HepG2 (cell line): ENCODE results near the gene CFAP73. TPM values are rescaled to one million over a fixed set of nuclear protein-coding genes. Genes with fewer than 3 reads are reported as not detected.

Source experiments
- ERF ChIP-seq: IDR thresholded peaks from 2 replicates; pipeline ENCODE4 v1.6.1; 2018; ENCODE audit warnings: missing biosample characterization, missing genetic modification reagents
- HOMEZ ChIP-seq: IDR thresholded peaks from 2 replicates; pipeline ENCODE4 v1.6.1; 2016; ENCODE audit warnings: low read depth
- MAX ChIP-seq: IDR thresholded peaks from 2 replicates; pipeline ENCODE4 v1.6.1; 2012; ENCODE audit warnings: inconsistent platforms
- RFX3 ChIP-seq: IDR thresholded peaks from 2 replicates; pipeline ENCODE4 v1.6.1; 2016; ENCODE audit warnings: missing biosample characterization, missing genetic modification reagents
- RXRB ChIP-seq: IDR thresholded peaks from 2 replicates; pipeline ENCODE4 v1.6.1; 2016; ENCODE audit warnings: borderline replicate concordance, missing genetic modification reagents, missing compliant biosample characterization
- SMYD3 ChIP-seq: sonication (generic); formaldehyde crosslinking; IDR thresholded peaks from 2 replicates; pipeline ENCODE4 v1.8.1; 2023; ENCODE audit warnings: mild to moderate bottlenecking, missing genetic modification reagents
- SRSF4 ChIP-seq: fragments of 200-400 bp; formaldehyde crosslinking; IDR thresholded peaks from one replicate; pipeline ENCODE4 v1.6.1; 2018; ENCODE audit warnings: mild to moderate bottlenecking, low read depth, low read length, moderate library complexity; ENCODE audit not compliant: poor library complexity, severe bottlenecking
- TBX3 ChIP-seq: fragments of 450-650 bp; IDR thresholded peaks from 2 replicates; pipeline ENCODE4 v1.6.1; 2017; ENCODE audit warnings: antibody characterized with exemption, mild to moderate bottlenecking, inconsistent platforms, borderline replicate concordance
- TCF7L2 ChIP-seq: IDR thresholded peaks from 2 replicates; pipeline ENCODE4 v1.6.1; 2011; ENCODE audit warnings: mild to moderate bottlenecking, low read depth, low read length, moderate library complexity
- ZHX2 ChIP-seq, 2 experiments: sonication (generic) in 1 of 2; formaldehyde crosslinking in 1 of 2; IDR thresholded peaks; 2 replicates each; pipeline versions ENCODE4 v1.6.1 to v1.9.0; 2014 to 2022; ENCODE audit warnings: antibody characterized with exemption in 1 of 2, borderline replicate concordance in 1 of 2, inconsistent platforms in 1 of 2, low read depth in 1 of 2, missing genetic modification reagents in 1 of 2
- ZNF205 ChIP-seq: IDR thresholded peaks from 2 replicates; pipeline ENCODE4 v1.6.1; 2018; ENCODE audit warnings: missing biosample characterization, missing genetic modification reagents
- ZNF234 ChIP-seq: sonication (generic); formaldehyde crosslinking; conservative IDR thresholded peaks from 2 replicates; pipeline ENCODE4 v1.5.1; 2020; ENCODE audit warnings: mild to moderate bottlenecking, missing genetic modification reagents
- ZNF30 ChIP-seq: sonication (generic); formaldehyde crosslinking; IDR thresholded peaks from 2 replicates; pipeline ENCODE4 v1.5.0; 2020; ENCODE audit warnings: mild to moderate bottlenecking, missing genetic modification reagents
- ZNF512B ChIP-seq: sonication (generic); formaldehyde crosslinking; IDR thresholded peaks from 2 replicates; pipeline ENCODE4 v1.5.1; 2020; ENCODE audit warnings: missing genetic modification reagents, mild to moderate bottlenecking, borderline replicate concordance
- ZNF841 ChIP-seq: sonication (generic); formaldehyde crosslinking; IDR thresholded peaks from 2 replicates; pipeline ENCODE4 v1.8.1; 2023; ENCODE audit warnings: missing genetic modification reagents, borderline replicate concordance
- ZXDC ChIP-seq: sonication (generic); formaldehyde crosslinking; IDR thresholded peaks from 2 replicates; pipeline ENCODE4 v1.5.0; 2020; ENCODE audit warnings: mild to moderate bottlenecking, missing genetic modification reagents
- polyA plus RNA-seq, 8 experiments: library from polyadenylated mRNA; depleted of rRNA in 3 of 8; stranded (reverse) in 7 of 8; unstranded in 1 of 8; fragments of >200 nt; fragmentation: Illumina TruSeq in 4 of 8; extraction: Trizol in 4 of 8; gene quantifications; 2 replicates each; pipeline versions ENCODE4 v1.2.1 to v1.2.3, GENCODE V29; 2011 to 2016; ENCODE audit warnings: low read depth in 4 of 8, missing spikeins in 1 of 8, mixed read lengths in 1 of 8; ENCODE audit not compliant: insufficient read depth in 1 of 8
- total RNA-seq, 5 experiments: library from RNA; depleted of rRNA; stranded (reverse); fragments of >200 nt; fragmentation: Illumina TruSeq; extraction: Trizol; gene quantifications; 2 replicates each; pipeline ENCODE4 v1.2.3, GENCODE V29; 2016; ENCODE audit warnings: low read depth in 1 of 5

CFAP73 gene
- total and polyA plus RNA-seq, 2 of the 13 experiments (the other 11 are each of a cell fraction or from before 2014, with no cell fraction given) = not detected

- TF ChIP-seq ZHX2 (IDR thresholded peaks at IDR 0.05; ENCODE audit: low read depth) (0 out of 2 replicates have a peak, but pooled peaks have one; percentile 11), ZHX2 (CRISPR knock-in tag; IDR thresholded peaks at IDR 0.05; ENCODE audit: borderline replicate concordance) (no peak), ZNF234 (CRISPR knock-in tag) (no peak), SMYD3 (CRISPR knock-in tag) (no peak), TBX3 (no peak), ZNF841 (CRISPR knock-in tag) (no peak), ZNF205 (CRISPR knock-in tag) (no peak), ZXDC (no peak), TCF7L2 (no peak), ERF (CRISPR knock-in tag) (no peak), MAX (0 out of 2 replicates have a peak, but pooled peaks have one; percentile 75), ZNF512B (CRISPR knock-in tag) (no peak), RXRB (CRISPR knock-in tag) (no peak), HOMEZ (CRISPR knock-in tag) (no peak), ZNF30 (CRISPR knock-in tag) (no peak), RFX3 (CRISPR knock-in tag) (no peak), SRSF4 (no peak)
Observed at GRCh38 chr12:113184900-113185179, 35.3 kb downstream of the CFAP73 start (continued).
